ENCODE results near the gene CAT.

The CAT gene

DNA sequence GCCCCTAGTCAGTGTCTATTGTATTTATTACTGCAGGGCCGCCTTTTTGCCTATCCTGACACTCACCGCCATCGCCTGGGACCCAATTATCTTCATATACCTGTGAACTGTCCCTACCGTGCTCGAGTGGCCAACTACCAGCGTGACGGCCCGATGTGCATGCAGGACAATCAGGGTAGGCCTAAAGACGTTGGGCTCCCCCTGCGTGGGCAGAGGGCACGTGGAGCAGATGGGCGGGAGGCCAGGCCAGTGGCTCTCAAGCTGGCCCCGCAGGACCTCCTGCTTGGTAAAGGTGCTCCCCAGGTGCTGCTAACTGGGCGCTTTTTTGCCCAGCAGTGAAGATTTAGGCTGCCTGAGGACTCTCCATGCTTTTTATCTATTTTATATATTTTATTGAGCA, 22.5 kb downstream of the CAT start:
- POLR2A ChIA-PET: no interaction called here
- no peak for DNase-seq (ENCODE audit: extremely low spot score)
- TF ChIP-seq CTCF (IDR thresholded peaks at IDR 0.05; ENCODE audit: control extremely low read depth, extremely low read depth, low read depth, missing control alignments): no peak
- CTCF ChIA-PET: no interaction called here

- POLR2A ChIA-PET: interaction anchor here (0.5 kb wide), 1 partner anchor 413 kb away, joined by 4 read pairs; the partner anchor contains the start of gene CAPRIN1
These were observed 25.9 kb downstream of the CAT start for GRCh38 chr11:34464591-34465051.

GRCh38 chr11:34466802-34467488, 28.2 kb downstream of the CAT start:
- no peak for DNase-seq (ENCODE audit: extremely low spot score)
- no peak for TF ChIP-seq CTCF (IDR thresholded peaks at IDR 0.05; ENCODE audit: control extremely low read depth, extremely low read depth, low read depth, missing control alignments)
- CTCF ChIA-PET: interaction anchor here (1.0 to 4.0 kb wide), 13 partner anchors 8 to 925 kb away, joined by 3 to 13 read pairs (median 4); partner anchors contain the start of genes ABTB2 and CAT
- POLR2A ChIA-PET: no interaction called here

More at GRCh38 chr11:34464591-34465051, 25.9 kb downstream of the CAT start:
- no peak for TF ChIP-seq CTCF (IDR thresholded peaks at IDR 0.05; ENCODE audit: control extremely low read depth, extremely low read depth, low read depth, missing control alignments)
- DNase-seq (ENCODE audit: extremely low spot score): no peak
- CTCF ChIA-PET: interaction anchor here (1.0 to 1.7 kb wide), 2 partner anchors 15 to 25 kb away, joined by 3 to 5 read pairs; no protein-coding TSS in a partner anchor

- peak; percentile 65 for TF ChIP-seq CTCF (IDR thresholded peaks at IDR 0.05; ENCODE audit: control extremely low read depth, extremely low read depth, low read depth, missing control alignments)
- ChIA-PET POLR2A (no interaction called here), CTCF (interaction anchor here (0.6 to 4.0 kb wide), 28 partner anchors 9 to 923 kb away, joined by 3 to 13 read pairs (median 4); partner anchors contain the start of genes ABTB2, CAT and ELF5)
- peak; percentile 39 for DNase-seq (ENCODE audit: extremely low spot score)
These were observed 29.6 kb downstream of the CAT start for GRCh38 chr11:34468209-34468841.

GRCh38 chr11:34473603-34474169, 35.0 kb downstream of the CAT start:
- DNase-seq (ENCODE audit: extremely low spot score): no peak
- no peak for TF ChIP-seq CTCF (IDR thresholded peaks at IDR 0.05; ENCODE audit: control extremely low read depth, extremely low read depth, low read depth, missing control alignments)
- ChIA-PET CTCF (no interaction called here), POLR2A (no interaction called here)

- no peak for DNase-seq (ENCODE audit: extremely low spot score)
- POLR2A ChIA-PET: no interaction called here
- no peak for TF ChIP-seq CTCF (IDR thresholded peaks at IDR 0.05; ENCODE audit: control extremely low read depth, extremely low read depth, low read depth, missing control alignments)
- CTCF ChIA-PET: interaction anchor here (2.0 kb wide), 1 partner anchor 12 kb away, joined by 6 read pairs; no protein-coding TSS in a partner anchor
These were observed 36.9 kb downstream of the CAT start for GRCh38 chr11:34475656-34476055.
